Astrocyte of the cerebellum (primary cell): ENCODE measurements around the gene AARS1.
"Not testable (repeated sequence)": the region's sequence is repeated elsewhere in the genome, so short reads cannot be mapped to it uniquely, and the experiment has no call there.

Experiments used
- DNase-seq: peaks from one replicate; pipeline ENCODE4 v3.0.0-alpha.2; 2011; ENCODE audit warnings: low read depth
- H3K4me3 ChIP-seq: 2 replicates; pipeline ENCODE4 v1.5.1; 2011; ENCODE audit warnings: mild to moderate bottlenecking, low read depth, low read length, moderate library complexity
- in situ Hi-C: cut with HindIII; loops from 2 replicates; pipeline ENCODE4 v1.10.0; 2017; ENCODE audit warnings: low sequenced_read_pairs
- TF ChIP-seq, protein P1 (sequence below): IDR thresholded peaks from 2 replicates; pipeline ENCODE4 v1.5.1; 2012; ENCODE audit warnings: low read length, low read depth, moderate library complexity, mild to moderate bottlenecking; ENCODE audit errors: missing control alignments

The AARS1 gene

DNA sequence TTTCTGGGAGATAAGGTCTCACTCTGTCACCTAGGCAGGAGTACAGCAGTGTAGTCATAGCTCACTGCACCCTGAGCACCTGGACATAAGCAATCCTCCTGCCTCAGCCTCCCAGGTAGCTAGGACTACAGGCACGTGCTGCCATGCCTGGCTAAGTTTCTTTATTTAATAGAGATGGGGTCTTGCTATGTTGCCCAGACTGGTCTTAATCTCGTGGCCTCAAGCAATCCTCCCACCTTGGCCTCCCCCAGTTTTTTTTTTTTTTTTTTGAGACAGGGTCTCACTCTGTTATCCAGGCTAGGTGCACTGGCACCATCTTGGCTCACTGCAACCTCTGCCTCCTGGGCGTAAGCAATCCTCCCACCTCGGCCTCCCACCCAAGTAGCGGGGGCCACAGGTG lies 30.8 kb upstream of the AARS1 start:
- H3K4me3 ChIP-seq: no peak overlapping the region
- in situ Hi-C loops: no loop called here
- TF ChIP-seq, protein P1, sequence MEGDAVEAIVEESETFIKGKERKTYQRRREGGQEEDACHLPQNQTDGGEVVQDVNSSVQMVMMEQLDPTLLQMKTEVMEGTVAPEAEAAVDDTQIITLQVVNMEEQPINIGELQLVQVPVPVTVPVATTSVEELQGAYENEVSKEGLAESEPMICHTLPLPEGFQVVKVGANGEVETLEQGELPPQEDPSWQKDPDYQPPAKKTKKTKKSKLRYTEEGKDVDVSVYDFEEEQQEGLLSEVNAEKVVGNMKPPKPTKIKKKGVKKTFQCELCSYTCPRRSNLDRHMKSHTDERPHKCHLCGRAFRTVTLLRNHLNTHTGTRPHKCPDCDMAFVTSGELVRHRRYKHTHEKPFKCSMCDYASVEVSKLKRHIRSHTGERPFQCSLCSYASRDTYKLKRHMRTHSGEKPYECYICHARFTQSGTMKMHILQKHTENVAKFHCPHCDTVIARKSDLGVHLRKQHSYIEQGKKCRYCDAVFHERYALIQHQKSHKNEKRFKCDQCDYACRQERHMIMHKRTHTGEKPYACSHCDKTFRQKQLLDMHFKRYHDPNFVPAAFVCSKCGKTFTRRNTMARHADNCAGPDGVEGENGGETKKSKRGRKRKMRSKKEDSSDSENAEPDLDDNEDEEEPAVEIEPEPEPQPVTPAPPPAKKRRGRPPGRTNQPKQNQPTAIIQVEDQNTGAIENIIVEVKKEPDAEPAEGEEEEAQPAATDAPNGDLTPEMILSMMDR: no peak
- no peak for DNase-seq

DNA sequence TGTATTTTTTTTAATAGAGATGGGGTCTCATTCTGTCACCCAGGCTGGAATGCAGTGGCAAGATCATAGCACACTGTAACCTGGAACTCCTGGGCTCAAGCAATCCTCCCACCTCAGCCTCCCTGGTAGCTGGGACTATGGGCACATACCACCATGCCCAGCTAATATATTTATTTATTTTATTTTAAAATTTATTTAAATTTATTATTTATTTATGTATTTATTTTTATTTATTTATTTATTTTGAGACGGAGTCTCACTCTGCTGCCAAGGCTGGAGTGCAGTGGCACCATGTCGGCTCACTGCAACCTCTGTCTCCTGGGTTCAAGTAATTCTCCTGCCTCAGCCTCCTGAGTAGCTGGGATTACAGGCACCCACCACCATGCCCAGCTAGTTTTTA lies 18.4 kb upstream of the AARS1 start:
- DNase-seq, H3K4me3 ChIP-seq, in situ Hi-C loops: not testable (repeated sequence)

DNA sequence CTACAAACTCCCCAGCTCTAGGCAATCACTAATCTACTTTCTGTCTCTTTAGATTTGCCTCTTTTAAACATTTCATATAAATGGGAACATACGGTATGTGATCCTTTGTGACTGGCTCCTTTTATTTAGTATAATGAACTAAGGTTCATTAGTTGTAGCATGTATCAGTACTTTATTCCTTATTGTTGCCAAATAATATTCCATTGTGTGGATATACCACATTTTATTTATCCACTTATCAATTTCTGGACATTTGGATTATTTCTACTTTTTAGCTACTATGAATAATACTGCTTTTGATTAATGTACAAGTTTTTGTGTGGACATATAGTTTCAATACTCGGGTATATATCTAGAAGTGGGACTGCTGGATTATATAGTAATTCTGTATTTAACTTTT lies 17.6 kb upstream of the AARS1 start:
- no peak overlapping the region for H3K4me3 ChIP-seq
- in situ Hi-C loops: no loop called here
- TF ChIP-seq, protein P1: no peak
- no peak for DNase-seq

DNA sequence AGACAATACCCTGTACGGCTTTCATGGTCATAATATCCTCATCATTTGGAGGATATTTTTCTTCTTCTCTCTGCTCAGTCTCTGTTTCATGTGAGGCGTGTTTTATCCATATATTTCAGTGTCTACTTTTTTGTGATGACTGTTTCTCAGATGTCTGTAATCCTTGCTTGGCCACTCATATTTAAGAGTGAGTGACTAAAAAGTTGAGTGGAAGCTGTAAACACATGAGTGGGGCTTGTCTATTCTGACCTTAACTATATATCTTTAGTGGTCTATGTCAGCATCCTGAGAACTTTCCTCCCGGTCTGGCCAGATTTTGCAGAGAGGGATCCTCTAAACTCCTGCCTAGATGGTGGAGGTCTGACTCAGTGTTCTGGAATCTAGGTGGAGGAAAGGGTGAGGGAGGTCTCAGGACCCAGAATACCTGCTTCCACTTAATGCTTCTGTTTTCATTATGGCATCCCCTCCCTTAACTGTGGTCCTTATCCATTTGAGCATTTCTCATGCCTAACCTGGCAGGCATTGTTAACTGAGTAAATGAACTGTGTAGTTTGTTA lies 15.7 kb upstream of the AARS1 start:
- in situ Hi-C loops: no loop called here
- no peak for DNase-seq
- no peak overlapping the region for H3K4me3 ChIP-seq
- TF ChIP-seq, protein P1: no peak

DNA sequence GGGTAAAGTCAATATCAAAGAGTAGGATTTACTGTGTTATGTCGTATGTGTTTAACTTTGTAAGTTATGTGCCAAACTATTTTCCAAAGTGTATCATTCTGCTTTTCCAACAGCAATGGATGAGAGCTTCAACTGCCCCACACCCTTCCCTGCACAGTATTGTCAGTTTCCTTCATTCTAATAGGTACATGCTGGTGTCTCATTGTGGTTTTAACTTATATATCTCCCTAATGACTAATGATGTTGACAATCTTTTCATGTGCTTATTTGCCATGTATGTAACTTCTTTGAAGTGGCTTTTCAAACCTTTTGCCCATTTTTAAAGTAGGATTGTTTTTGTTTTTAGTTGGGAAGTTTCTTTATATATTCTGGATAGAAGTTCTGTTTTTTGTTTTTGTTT lies 13.4 kb upstream of the AARS1 start:
- H3K4me3 ChIP-seq: no peak overlapping the region
- no peak for DNase-seq
- in situ Hi-C loops: no loop called here

DNA sequence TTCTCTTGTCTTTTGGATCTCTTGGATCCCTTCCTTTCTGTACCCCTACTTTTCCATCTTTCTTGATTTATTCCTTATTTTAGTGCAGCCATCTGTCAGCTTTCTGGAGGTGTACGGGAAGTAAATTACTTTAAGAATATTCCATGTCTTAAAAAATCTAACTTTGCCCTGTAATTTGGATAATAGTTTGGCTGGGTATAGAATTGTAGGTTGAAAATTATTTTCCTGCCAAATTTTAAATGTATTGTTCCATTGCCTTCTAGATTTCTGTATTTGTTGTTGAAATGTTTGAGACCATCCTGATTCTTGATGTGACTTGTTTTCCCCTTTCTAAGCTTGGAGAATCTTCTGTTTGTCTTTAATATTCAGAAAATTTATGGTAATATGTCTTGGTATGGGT lies 11.8 kb upstream of the AARS1 start:
- in situ Hi-C loops: no loop called here
- H3K4me3 ChIP-seq: no peak overlapping the region

More for the DNA sequence above, 13.4 kb upstream of the AARS1 start:
- TF ChIP-seq, protein P1: no peak

More for the DNA sequence above, 11.8 kb upstream of the AARS1 start:
- no peak for DNase-seq
- TF ChIP-seq, protein P1: no peak
